ENCODE measurements around the gene LTO1. TPM values are rescaled to one million over a fixed set of nuclear protein-coding genes. Genes with fewer than 3 reads are reported as not detected.

LTO1 gene
- total and polyA plus RNA-seq, 2 of the 13 experiments (the other 11 are each of a cell fraction or from before 2014, with no cell fraction given) = 11.8 to 15.0 TPM

- no peak for TF ChIP-seq USF2 (IDR thresholded peaks at IDR 0.05; ENCODE audit: low read depth, low read length)
- no peak for TF ChIP-seq USF2 (CRISPR knock-in tag; IDR thresholded peaks at IDR 0.05; ENCODE audit: borderline replicate concordance)
- TF ChIP-seq NPAS2 (CRISPR knock-in tag; IDR thresholded peaks at IDR 0.05; ENCODE audit: borderline replicate concordance) = no peak
- TF ChIP-seq ZNF44 (CRISPR knock-in tag; IDR thresholded peaks at IDR 0.05) = no peak
- no peak for TF ChIP-seq ARID2 (CRISPR knock-in tag; IDR thresholded peaks at IDR 0.05; ENCODE audit: borderline replicate concordance)
- no peak for TF ChIP-seq RELA (CRISPR knock-in tag; IDR thresholded peaks at IDR 0.05)
- TF ChIP-seq WIZ (CRISPR knock-in tag; IDR thresholded peaks at IDR 0.05) = no peak
- peak; percentile 7 for TF ChIP-seq HNRNPK (IDR thresholded peaks at IDR 0.05; ENCODE audit: low read depth, low read length, poor library complexity, severe bottlenecking)
- TF ChIP-seq ZNF18 (CRISPR knock-in tag; IDR thresholded peaks at IDR 0.05; ENCODE audit: insufficient replicate concordance) = peak; percentile 28
- TF ChIP-seq ZNF142 (CRISPR knock-in tag; IDR thresholded peaks at IDR 0.05) = 0 out of 2 replicates have a peak, but pooled peaks have one; percentile 62
- TF ChIP-seq PITX1 (CRISPR knock-in tag; IDR thresholded peaks at IDR 0.05) = peak; percentile 74; the same call in 1 of the 2 replicates
- peak in 1 of 2 experiments; percentile 92; a peak in 2 of 4 replicates for TF ChIP-seq KLF16 (CRISPR knock-in tag; IDR thresholded peaks at IDR 0.05)
- no peak for TF ChIP-seq ZNF782 (CRISPR knock-in tag; IDR thresholded peaks at IDR 0.05; ENCODE audit: borderline replicate concordance)
- no peak for TF ChIP-seq ZNF343 (CRISPR knock-in tag; IDR thresholded peaks at IDR 0.05)
- TF ChIP-seq STAG1 (CRISPR knock-in tag; IDR thresholded peaks at IDR 0.05) = peak; percentile 56
- TF ChIP-seq ZFP1 (CRISPR knock-in tag; IDR thresholded peaks at IDR 0.05) = no peak
- no peak for TF ChIP-seq EZH2 (conservative IDR thresholded peaks at IDR 0.05; ENCODE audit: low read depth, low read length)
- no peak for TF ChIP-seq CERS6 (CRISPR knock-in tag; IDR thresholded peaks at IDR 0.05)
- no peak for TF ChIP-seq JUN (CRISPR knock-in tag; IDR thresholded peaks at IDR 0.05)
- no peak for TF ChIP-seq ZNF567 (CRISPR knock-in tag; IDR thresholded peaks at IDR 0.05; ENCODE audit: borderline replicate concordance)
These were observed 34.1 kb downstream of the LTO1 start, which contains the start of gene CCND1 (continued) for GRCh38 chr11:69640995-69641581.

All from HepG2 (cell line).